ENCODE data around the gene EDDM3A.
"Not testable (repeated sequence)": the region's sequence is repeated elsewhere in the genome, so short reads cannot be mapped to it uniquely, and the experiment has no call there.

The EDDM3A gene

GRCh38 chr14:20698934-20699333 is 46.8 kb upstream of the EDDM3A start:
- no peak overlapping the region for H2AFZ ChIP-seq (ENCODE audit: low read depth)
- no peaks in the 10 kb centered on the region for H3K27me3 ChIP-seq (ENCODE audit: insufficient read depth, low read depth)
- H3K36me3 ChIP-seq (ENCODE audit: insufficient read depth) = no peaks in the 10 kb centered on the region
- no peak overlapping the region for H3K27ac ChIP-seq
- H3K4me1 ChIP-seq (ENCODE audit: low read depth, poor library complexity, severe bottlenecking) = no peaks in the 10 kb centered on the region
- TF ChIP-seq CTCF (conservative IDR thresholded peaks at IDR 0.05; ENCODE audit: low read depth, low read length) = no peak
- H4K20me1 ChIP-seq (ENCODE audit: insufficient read depth) = no peaks in the 10 kb centered on the region
- no peak overlapping the region for H3K4me3 ChIP-seq (IDR thresholded peaks at IDR 0.05; ENCODE audit: insufficient read depth, low read depth, low read length)
- H3K79me2 ChIP-seq (ENCODE audit: insufficient read depth, low read depth) = no peaks in the 10 kb centered on the region
- H3K4me2 ChIP-seq = no peak overlapping the region
- H3K9ac ChIP-seq = no peak overlapping the region

- no peak for TF ChIP-seq CTCF (conservative IDR thresholded peaks at IDR 0.05; ENCODE audit: low read depth, low read length)
- H3K27ac ChIP-seq = no peak overlapping the region
- H4K20me1 ChIP-seq (ENCODE audit: insufficient read depth) = no peaks in the 10 kb centered on the region
- no peaks in the 10 kb centered on the region for H3K79me2 ChIP-seq (ENCODE audit: insufficient read depth, low read depth)
- H3K27me3 ChIP-seq (ENCODE audit: insufficient read depth, low read depth) = no peaks in the 10 kb centered on the region
- H2AFZ ChIP-seq (ENCODE audit: low read depth) = no peak overlapping the region
- H3K9ac ChIP-seq = no peak overlapping the region
- H3K4me1 ChIP-seq (ENCODE audit: low read depth, poor library complexity, severe bottlenecking) = no peaks in the 10 kb centered on the region
- H3K4me3 ChIP-seq (IDR thresholded peaks at IDR 0.05; ENCODE audit: insufficient read depth, low read depth, low read length) = no peak overlapping the region
- H3K36me3 ChIP-seq (ENCODE audit: insufficient read depth) = no peaks in the 10 kb centered on the region
- no peak overlapping the region for H3K4me2 ChIP-seq
Observed at GRCh38 chr14:20699931-20700330, 45.8 kb upstream of the EDDM3A start.

GRCh38 chr14:20700965-20701364 is 44.7 kb upstream of the EDDM3A start:
- not testable (repeated sequence) for H3K4me2 ChIP-seq; H2AFZ ChIP-seq (ENCODE audit: low read depth); H3K4me3 ChIP-seq (IDR thresholded peaks at IDR 0.05; ENCODE audit: insufficient read depth, low read depth, low read length); H3K9ac ChIP-seq; H3K27me3 ChIP-seq (ENCODE audit: insufficient read depth, low read depth); H3K27ac ChIP-seq; H3K79me2 ChIP-seq (ENCODE audit: insufficient read depth, low read depth); H4K20me1 ChIP-seq (ENCODE audit: insufficient read depth); H3K36me3 ChIP-seq (ENCODE audit: insufficient read depth); H3K4me1 ChIP-seq (ENCODE audit: low read depth, poor library complexity, severe bottlenecking)

GRCh38 chr14:20706657-20707355 is 38.9 kb upstream of the EDDM3A start:
- Histone ChIP-seq H3K9ac (no peak overlapping the region), H3K27ac (no peak overlapping the region), H3K4me3 (IDR thresholded peaks at IDR 0.05; ENCODE audit: insufficient read depth, low read depth, low read length) (no peak overlapping the region), H3K79me2 (ENCODE audit: insufficient read depth, low read depth) (no peaks in the 10 kb centered on the region), H3K36me3 (ENCODE audit: insufficient read depth) (no peaks in the 10 kb centered on the region), H3K4me2 (no peak overlapping the region), H2AFZ (ENCODE audit: low read depth) (no peak overlapping the region), H4K20me1 (ENCODE audit: insufficient read depth) (no peaks in the 10 kb centered on the region), H3K4me1 (ENCODE audit: low read depth, poor library complexity, severe bottlenecking) (no peaks in the 10 kb centered on the region), H3K27me3 (ENCODE audit: insufficient read depth, low read depth) (no peaks in the 10 kb centered on the region)
- TF ChIP-seq CTCF (conservative IDR thresholded peaks at IDR 0.05; ENCODE audit: low read depth, low read length) = no peak

- no peak overlapping the region for H3K27ac ChIP-seq
- no peak overlapping the region for H3K4me3 ChIP-seq (IDR thresholded peaks at IDR 0.05; ENCODE audit: insufficient read depth, low read depth, low read length)
- no peak overlapping the region for H2AFZ ChIP-seq (ENCODE audit: low read depth)
Observed at GRCh38 chr14:20707622-20708021, 38.1 kb upstream of the EDDM3A start.

More at GRCh38 chr14:20707622-20708021, 38.1 kb upstream of the EDDM3A start:
- Histone ChIP-seq H3K36me3 (ENCODE audit: insufficient read depth) (no peaks in the 10 kb centered on the region), H3K79me2 (ENCODE audit: insufficient read depth, low read depth) (no peaks in the 10 kb centered on the region), H3K4me1 (ENCODE audit: low read depth, poor library complexity, severe bottlenecking) (no peaks in the 10 kb centered on the region), H3K27me3 (ENCODE audit: insufficient read depth, low read depth) (no peaks in the 10 kb centered on the region), H4K20me1 (ENCODE audit: insufficient read depth) (no peaks in the 10 kb centered on the region), H3K9ac (no peak overlapping the region), H3K4me2 (no peak overlapping the region)
- TF ChIP-seq CTCF (conservative IDR thresholded peaks at IDR 0.05; ENCODE audit: low read depth, low read length) = no peak

Measured in KMS-11 (cell line).